Keratinocyte (primary cell): ENCODE data around the gene C2.

ENCODE experiments used
- EZH2 ChIP-seq: IDR thresholded peaks from one replicate; pipeline ENCODE4 v1.6.1; 2012; ENCODE audit warnings: inconsistent platforms, mild to moderate bottlenecking, low read length, moderate library complexity
- TF ChIP-seq, protein P1 (sequence below), 3 experiments: IDR thresholded peaks in 1 of 3; conservative IDR thresholded peaks in 1 of 3; optimal IDR thresholded peaks in 1 of 3; 2 replicates in 2 of 3; 3 replicates in 1 of 3; pipeline versions ENCODE3 to v1.5.1; 2011; ENCODE audit warnings: low read length in 3 of 3, mild to moderate bottlenecking in 3 of 3, moderate library complexity in 2 of 3, control low read depth in 1 of 3, inconsistent platforms in 1 of 3; ENCODE audit not compliant: insufficient read depth in 2 of 3; ENCODE audit errors: extremely low read depth in 1 of 3

DNA sequence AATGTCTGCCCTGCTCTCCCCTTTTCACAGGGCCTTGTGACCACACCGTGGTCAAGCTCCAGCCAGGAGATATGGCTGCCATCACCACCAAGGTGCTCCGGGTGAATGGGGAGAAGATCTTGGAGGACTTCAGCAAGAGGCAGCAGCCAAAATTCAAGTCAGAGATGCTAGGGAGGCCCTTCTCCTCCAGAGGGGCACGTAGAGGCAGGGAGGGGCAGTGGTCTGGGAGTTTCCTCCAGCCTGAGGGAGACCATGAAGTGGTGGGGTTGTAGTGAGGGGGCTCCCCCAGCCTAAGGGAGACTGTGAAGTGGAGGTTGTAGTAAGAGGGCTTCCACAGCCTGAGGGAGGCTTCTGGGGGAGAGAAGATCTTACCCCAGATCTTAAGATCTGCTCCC lies 40.4 kb downstream of the C2 start:
- TF ChIP-seq, protein P1, sequence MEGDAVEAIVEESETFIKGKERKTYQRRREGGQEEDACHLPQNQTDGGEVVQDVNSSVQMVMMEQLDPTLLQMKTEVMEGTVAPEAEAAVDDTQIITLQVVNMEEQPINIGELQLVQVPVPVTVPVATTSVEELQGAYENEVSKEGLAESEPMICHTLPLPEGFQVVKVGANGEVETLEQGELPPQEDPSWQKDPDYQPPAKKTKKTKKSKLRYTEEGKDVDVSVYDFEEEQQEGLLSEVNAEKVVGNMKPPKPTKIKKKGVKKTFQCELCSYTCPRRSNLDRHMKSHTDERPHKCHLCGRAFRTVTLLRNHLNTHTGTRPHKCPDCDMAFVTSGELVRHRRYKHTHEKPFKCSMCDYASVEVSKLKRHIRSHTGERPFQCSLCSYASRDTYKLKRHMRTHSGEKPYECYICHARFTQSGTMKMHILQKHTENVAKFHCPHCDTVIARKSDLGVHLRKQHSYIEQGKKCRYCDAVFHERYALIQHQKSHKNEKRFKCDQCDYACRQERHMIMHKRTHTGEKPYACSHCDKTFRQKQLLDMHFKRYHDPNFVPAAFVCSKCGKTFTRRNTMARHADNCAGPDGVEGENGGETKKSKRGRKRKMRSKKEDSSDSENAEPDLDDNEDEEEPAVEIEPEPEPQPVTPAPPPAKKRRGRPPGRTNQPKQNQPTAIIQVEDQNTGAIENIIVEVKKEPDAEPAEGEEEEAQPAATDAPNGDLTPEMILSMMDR (optimal IDR thresholded peaks at IDR 0.05 in 1 of 3, IDR thresholded peaks at IDR 0.05 in 1 of 3, conservative IDR thresholded peaks at IDR 0.05 in 1 of 3; ENCODE audit: extremely low read depth in 1 of 3, insufficient read depth in 2 of 3, low read length in 3 of 3) = no peak
- no peak for TF ChIP-seq EZH2
